ENCODE results near the gene SLC9A9. TPM values are rescaled to one million over a fixed set of nuclear protein-coding genes. Genes with fewer than 3 reads are reported as not detected.
A peak's percentile ranks its signal among the peaks of the same experiment; 100 is the strongest.

SLC9A9 gene
- total RNA-seq, 4 donors from 2014 or later = 10.1 to 27.2 (median 16.7) TPM

DNA sequence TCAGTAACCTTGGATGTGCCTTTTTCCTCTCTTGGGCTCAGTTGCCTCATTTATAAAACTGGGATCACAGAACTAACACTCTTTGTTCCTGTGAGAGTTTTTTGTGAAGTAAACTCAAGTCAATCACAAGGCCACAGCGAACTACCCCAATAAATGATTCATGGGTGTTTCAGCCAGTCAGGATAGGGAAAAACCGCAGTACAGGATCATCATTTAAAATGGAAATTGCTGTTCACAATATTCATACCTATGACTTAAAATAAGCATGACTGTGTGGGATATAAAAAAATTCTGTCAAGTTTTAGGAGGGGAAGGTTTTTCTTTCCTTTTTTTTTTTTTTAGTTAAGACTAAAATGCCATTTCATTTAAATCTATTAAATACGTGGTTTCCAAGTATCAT lies 490.6 kb downstream of the SLC9A9 start:
- peaks cover 0 to 8% (median 0%) of the 10 kb centered on the region in 3 donors for H3K9me3 ChIP-seq
- no peaks in the 10 kb centered on the region for H3K36me3 ChIP-seq
- H3K4me1 ChIP-seq = peaks cover 0 to 8% (median 0%) of the 10 kb centered on the region in 3 donors
- TF ChIP-seq POLR2A (IDR thresholded peaks at IDR 0.05) = no peak
- TF ChIP-seq POLR2AphosphoS5 (IDR thresholded peaks at IDR 0.05) = no peak
- H3K27ac ChIP-seq = no peak overlapping the region
- 74 to 93% methylated on average over 3 of the region's 3 CpGs for WGBS, 2 donors (ENCODE audit: low coverage in 1 of 2)
- H3K27me3 ChIP-seq = no peaks in the 10 kb centered on the region
- no peak overlapping the region for H3K4me3 ChIP-seq
- no peak for ATAC-seq

DNA sequence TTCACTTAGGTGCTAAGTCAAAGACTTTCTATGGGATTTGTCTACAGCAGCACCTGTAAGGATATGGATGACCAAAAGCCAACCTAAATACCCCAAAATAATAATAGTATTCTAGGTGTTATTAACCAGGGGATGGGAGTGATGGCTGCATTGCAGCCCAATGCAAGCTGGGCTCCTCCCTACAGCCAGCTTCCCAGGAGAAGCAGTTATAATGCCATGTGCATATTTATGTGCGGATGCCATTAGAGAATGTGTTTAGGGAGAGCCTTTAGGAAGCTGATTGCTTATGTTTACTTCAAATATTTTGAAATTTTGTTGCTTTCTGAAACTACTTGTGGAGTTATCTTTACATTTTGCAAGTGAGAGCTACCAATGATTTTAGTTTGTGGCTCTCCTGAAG lies 491.4 kb downstream of the SLC9A9 start:
- WGBS, 2 donors (ENCODE audit: low coverage in 1 of 2) = 100% methylated on average over 1 of the region's 1 CpG
- H3K36me3 ChIP-seq = no peaks in the 10 kb centered on the region
- H3K4me3 ChIP-seq = no peak overlapping the region
- H3K27me3 ChIP-seq = no peaks in the 10 kb centered on the region
- ATAC-seq = no peak
- TF ChIP-seq POLR2A (IDR thresholded peaks at IDR 0.05) = no peak
- TF ChIP-seq, protein P1, sequence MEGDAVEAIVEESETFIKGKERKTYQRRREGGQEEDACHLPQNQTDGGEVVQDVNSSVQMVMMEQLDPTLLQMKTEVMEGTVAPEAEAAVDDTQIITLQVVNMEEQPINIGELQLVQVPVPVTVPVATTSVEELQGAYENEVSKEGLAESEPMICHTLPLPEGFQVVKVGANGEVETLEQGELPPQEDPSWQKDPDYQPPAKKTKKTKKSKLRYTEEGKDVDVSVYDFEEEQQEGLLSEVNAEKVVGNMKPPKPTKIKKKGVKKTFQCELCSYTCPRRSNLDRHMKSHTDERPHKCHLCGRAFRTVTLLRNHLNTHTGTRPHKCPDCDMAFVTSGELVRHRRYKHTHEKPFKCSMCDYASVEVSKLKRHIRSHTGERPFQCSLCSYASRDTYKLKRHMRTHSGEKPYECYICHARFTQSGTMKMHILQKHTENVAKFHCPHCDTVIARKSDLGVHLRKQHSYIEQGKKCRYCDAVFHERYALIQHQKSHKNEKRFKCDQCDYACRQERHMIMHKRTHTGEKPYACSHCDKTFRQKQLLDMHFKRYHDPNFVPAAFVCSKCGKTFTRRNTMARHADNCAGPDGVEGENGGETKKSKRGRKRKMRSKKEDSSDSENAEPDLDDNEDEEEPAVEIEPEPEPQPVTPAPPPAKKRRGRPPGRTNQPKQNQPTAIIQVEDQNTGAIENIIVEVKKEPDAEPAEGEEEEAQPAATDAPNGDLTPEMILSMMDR (IDR thresholded peaks at IDR 0.05) = no peak
- no peak for TF ChIP-seq POLR2AphosphoS5 (IDR thresholded peaks at IDR 0.05)
- no peak for TF ChIP-seq EP300 (IDR thresholded peaks at IDR 0.05)
- H3K4me1 ChIP-seq = peaks cover 0 to 7% (median 0%) of the 10 kb centered on the region in 3 donors
- H3K9me3 ChIP-seq = peaks cover 0 to 8% (median 0%) of the 10 kb centered on the region in 3 donors
- H3K27ac ChIP-seq = no peak overlapping the region

DNA sequence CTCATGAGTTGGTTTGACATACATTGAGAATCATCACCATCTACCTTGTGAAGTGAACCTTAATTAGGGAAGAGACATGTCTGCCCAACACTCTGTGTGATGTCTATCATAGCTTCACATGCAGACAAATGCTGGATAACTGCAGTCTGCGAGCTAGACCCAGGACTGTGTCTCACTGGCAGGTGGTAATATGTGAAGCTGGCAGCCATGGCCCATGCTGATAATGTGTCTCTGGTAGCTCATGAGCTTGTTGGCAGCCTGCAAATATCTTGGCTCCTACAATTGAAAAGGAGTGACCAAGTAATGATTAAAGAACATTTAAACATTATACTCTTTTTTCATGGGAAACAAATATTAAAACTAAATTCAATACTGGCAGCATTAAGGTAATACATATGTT lies 493.9 kb downstream of the SLC9A9 start:
- WGBS, 2 donors (ENCODE audit: low coverage in 1 of 2) = 67% methylated on average over 1 of the region's 1 CpG; no CpG with 5 or more reads in 1 of the 2 donors
- TF ChIP-seq EP300 (IDR thresholded peaks at IDR 0.05) = no peak
- no peak overlapping the region for H3K27ac ChIP-seq
- no peaks in the 10 kb centered on the region for H3K9me3 ChIP-seq
- no peak for ATAC-seq
- H3K36me3 ChIP-seq = no peaks in the 10 kb centered on the region
- no peaks in the 10 kb centered on the region for H3K27me3 ChIP-seq
- H3K4me3 ChIP-seq = no peak overlapping the region
- peaks cover 0 to 7% (median 0%) of the 10 kb centered on the region in 3 donors for H3K4me1 ChIP-seq

DNA sequence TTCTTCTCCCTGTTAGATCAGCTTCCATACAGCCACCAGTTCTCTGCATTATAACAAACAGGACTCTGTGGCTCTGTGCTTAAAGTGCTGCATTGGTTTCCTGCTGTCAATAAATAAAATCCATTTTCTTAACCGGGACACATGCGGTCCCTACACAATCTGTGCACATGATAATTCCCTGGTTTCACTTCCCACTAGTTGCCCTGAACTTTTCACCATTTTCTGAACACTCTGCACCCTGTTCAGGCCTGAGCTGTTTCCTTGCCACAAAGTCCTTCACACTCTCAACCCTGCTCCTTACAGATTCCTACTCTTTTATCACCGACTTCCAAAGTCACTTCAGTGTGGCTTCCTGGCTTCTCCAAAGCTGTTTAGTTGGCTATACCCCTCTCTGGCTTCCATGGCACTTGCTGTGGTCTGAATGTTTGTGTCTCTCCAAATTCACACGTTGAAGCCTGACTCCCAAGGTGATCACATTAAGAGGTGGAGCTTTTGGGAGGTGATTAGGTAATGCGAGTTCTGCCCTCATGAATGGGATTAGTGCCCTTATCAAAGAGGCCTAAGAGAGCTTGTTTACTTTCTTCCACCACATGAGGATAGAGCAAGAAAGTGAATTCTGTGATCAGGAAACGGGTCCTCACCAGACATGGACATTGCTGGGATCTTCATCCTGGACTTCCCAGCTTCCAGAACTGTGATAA lies 495.3 kb downstream of the SLC9A9 start:
- Histone ChIP-seq H3K36me3 (no peaks in the 10 kb centered on the region), H3K4me1 (no peaks in the 10 kb centered on the region), H3K4me3 (no peak overlapping the region), H3K27ac (no peak overlapping the region), H3K27me3 (no peaks in the 10 kb centered on the region), H3K9me3 (no peaks in the 10 kb centered on the region)
- TF ChIP-seq EP300 (IDR thresholded peaks at IDR 0.05) (no peak), POLR2A (IDR thresholded peaks at IDR 0.05) (no peak), POLR2AphosphoS5 (IDR thresholded peaks at IDR 0.05) (no peak)
- TF ChIP-seq, protein P1 (IDR thresholded peaks at IDR 0.05) = no peak
- ATAC-seq = no peak
- WGBS, 2 donors (ENCODE audit: low coverage in 1 of 2) = 95 to 100% methylated on average over 3 to 6 of the region's 6 CpGs

DNA sequence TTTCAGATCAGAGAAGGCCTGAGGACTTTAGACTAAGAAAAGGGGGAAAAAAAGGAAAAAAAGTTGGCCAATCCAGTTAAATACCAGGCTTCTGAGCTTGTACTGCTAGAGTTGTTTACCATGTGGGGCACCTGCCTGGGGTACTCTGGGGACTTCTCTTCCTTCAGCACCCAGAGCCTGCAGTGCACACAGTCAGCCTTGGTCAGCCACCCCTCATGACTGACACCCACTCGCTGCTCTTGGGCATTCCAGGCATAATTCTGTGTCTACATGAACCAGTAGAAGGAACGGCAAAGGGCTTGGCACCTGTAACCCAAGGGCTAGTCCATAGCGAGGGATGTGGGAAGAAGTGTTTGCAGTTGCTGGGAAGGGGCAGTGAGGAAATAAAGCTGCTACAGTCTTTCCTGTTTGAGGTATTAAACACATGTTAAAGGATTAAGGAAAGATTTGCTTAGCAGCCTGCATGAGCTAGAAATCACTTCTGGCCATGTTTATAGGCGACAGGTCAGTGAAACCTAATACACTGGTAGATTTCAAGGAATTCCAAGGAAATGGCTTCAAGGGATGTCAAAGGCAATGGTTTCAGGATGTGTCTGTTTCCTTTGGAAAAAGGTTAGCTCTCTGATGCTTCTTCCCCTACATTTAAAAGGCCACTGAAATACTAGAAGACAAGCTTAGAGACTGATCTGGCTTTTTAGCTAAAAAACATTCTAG lies 496.2 kb downstream of the SLC9A9 start:
- Histone ChIP-seq H3K27ac (no peak overlapping the region), H3K9me3 (no peaks in the 10 kb centered on the region), H3K4me1 (no peaks in the 10 kb centered on the region), H3K4me3 (no peak overlapping the region), H3K36me3 (no peaks in the 10 kb centered on the region), H3K27me3 (no peaks in the 10 kb centered on the region)
- TF ChIP-seq, protein P1 (IDR thresholded peaks at IDR 0.05) = no peak
- no peak for TF ChIP-seq POLR2AphosphoS5 (IDR thresholded peaks at IDR 0.05)
- TF ChIP-seq EP300 (IDR thresholded peaks at IDR 0.05) = no peak
- ATAC-seq = peak; percentile 19
- WGBS, 2 donors (ENCODE audit: low coverage in 1 of 2) = 87 to 100% methylated on average over 1 to 3 of the region's 4 CpGs

DNA sequence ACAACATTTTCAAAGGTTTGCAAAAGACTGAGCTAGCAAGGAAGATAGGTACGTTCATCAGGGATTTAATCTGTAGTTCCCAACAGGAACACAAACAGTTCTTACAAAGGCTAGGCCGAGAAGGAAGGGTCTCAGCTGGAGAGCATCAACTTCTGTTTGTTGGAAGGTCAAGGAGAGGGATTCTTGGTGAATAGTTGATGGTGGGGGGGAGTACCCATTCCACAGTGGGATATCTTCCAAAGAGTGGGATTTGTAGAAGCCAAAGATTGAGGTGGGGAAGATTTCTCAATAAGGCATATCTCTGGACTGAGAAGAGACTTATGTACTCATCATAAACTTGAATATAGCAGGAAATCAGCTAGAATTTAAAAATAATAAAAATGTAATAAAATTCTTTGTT lies 496.9 kb downstream of the SLC9A9 start:
- Histone ChIP-seq H3K9me3 (no peaks in the 10 kb centered on the region), H3K4me1 (no peaks in the 10 kb centered on the region), H3K27me3 (no peaks in the 10 kb centered on the region), H3K4me3 (no peak overlapping the region), H3K27ac (no peak overlapping the region), H3K36me3 (no peaks in the 10 kb centered on the region)
- TF ChIP-seq, protein P1 (IDR thresholded peaks at IDR 0.05) = no peak
- no peak for TF ChIP-seq POLR2A (IDR thresholded peaks at IDR 0.05)
- no peak for TF ChIP-seq POLR2AphosphoS5 (IDR thresholded peaks at IDR 0.05)
- TF ChIP-seq EP300 (IDR thresholded peaks at IDR 0.05) = no peak
- WGBS, 2 donors (ENCODE audit: low coverage in 1 of 2) = 71 to 87% methylated on average over 2 of the region's 2 CpGs
- ATAC-seq = no peak

Data from gastroesophageal sphincter (tissue), 4 donors.